Measurements from ENCODE around the gene SSBP3.

Gene SSBP3

GRCh38 chr1:54298284-54299033 is 107.7 kb downstream of the SSBP3 start:
- peak; percentile 38; the same call in 2 of the 3 replicates for ATAC-seq
- TF ChIP-seq CREB5 (CRISPR knock-in tag; IDR thresholded peaks at IDR 0.05; ENCODE audit: low read depth) (no peak), CSDC2 (CRISPR knock-in tag; IDR thresholded peaks at IDR 0.05) (no peak), RARB (CRISPR knock-in tag; IDR thresholded peaks at IDR 0.05) (no peak), ZNF70 (CRISPR knock-in tag; IDR thresholded peaks at IDR 0.05) (no peak), PPARA (CRISPR knock-in tag; IDR thresholded peaks at IDR 0.05; ENCODE audit: borderline replicate concordance) (no peak), GLIS3 (CRISPR knock-in tag; IDR thresholded peaks at IDR 0.05) (no peak), ISL1 (CRISPR knock-in tag; IDR thresholded peaks at IDR 0.05) (no peak), ZNF565 (CRISPR knock-in tag; conservative IDR thresholded peaks at IDR 0.05; ENCODE audit: low read depth) (no peak), ZNF8 (CRISPR knock-in tag; IDR thresholded peaks at IDR 0.05) (no peak), TOX (CRISPR knock-in tag; IDR thresholded peaks at IDR 0.05; ENCODE audit: borderline replicate concordance) (no peak), ARNTL (CRISPR knock-in tag; IDR thresholded peaks at IDR 0.05; ENCODE audit: borderline replicate concordance, low read depth) (no peak), TSHZ2 (CRISPR knock-in tag; IDR thresholded peaks at IDR 0.05) (no peak), ESRRG (CRISPR knock-in tag; IDR thresholded peaks at IDR 0.05) (no peak), PATZ1 (CRISPR knock-in tag; IDR thresholded peaks at IDR 0.05; ENCODE audit: borderline replicate concordance) (no peak), SNAI2 (CRISPR knock-in tag; IDR thresholded peaks at IDR 0.05) (no peak), ZC3H10 (CRISPR knock-in tag; IDR thresholded peaks at IDR 0.05) (no peak), OSR1 (CRISPR knock-in tag; IDR thresholded peaks at IDR 0.05) (no peak)

- TF ChIP-seq TSHZ2 (CRISPR knock-in tag; IDR thresholded peaks at IDR 0.05) (peak; percentile 34; the same call in 1 of the 2 replicates), ZFP3 (CRISPR knock-in tag; IDR thresholded peaks at IDR 0.05) (no peak), TCF4 (CRISPR knock-in tag; IDR thresholded peaks at IDR 0.05; ENCODE audit: borderline replicate concordance) (peak; percentile 64; the same call in 1 of the 2 replicates)
- peak; percentile 30; the same call in 2 of the 3 replicates for ATAC-seq
These were observed 108.5 kb downstream of the SSBP3 start for GRCh38 chr1:54297596-54298283.

GRCh38 chr1:54296666-54297065 is 109.5 kb downstream of the SSBP3 start:
- ATAC-seq: no peak
- TF ChIP-seq TCF4 (CRISPR knock-in tag; IDR thresholded peaks at IDR 0.05; ENCODE audit: borderline replicate concordance) (no peak), BACH2 (CRISPR knock-in tag; IDR thresholded peaks at IDR 0.05; ENCODE audit: borderline replicate concordance) (no peak), CSDC2 (CRISPR knock-in tag; IDR thresholded peaks at IDR 0.05) (no peak), ZNF565 (CRISPR knock-in tag; conservative IDR thresholded peaks at IDR 0.05; ENCODE audit: low read depth) (no peak), ZNF70 (CRISPR knock-in tag; IDR thresholded peaks at IDR 0.05) (no peak), ZFP3 (CRISPR knock-in tag; IDR thresholded peaks at IDR 0.05) (no peak), ZNF8 (CRISPR knock-in tag; IDR thresholded peaks at IDR 0.05) (no peak), OSR1 (CRISPR knock-in tag; IDR thresholded peaks at IDR 0.05) (no peak), RARB (CRISPR knock-in tag; IDR thresholded peaks at IDR 0.05) (no peak), ISL1 (CRISPR knock-in tag; IDR thresholded peaks at IDR 0.05) (no peak), TOX (CRISPR knock-in tag; IDR thresholded peaks at IDR 0.05; ENCODE audit: borderline replicate concordance) (no peak), ARNTL (CRISPR knock-in tag; IDR thresholded peaks at IDR 0.05; ENCODE audit: borderline replicate concordance, low read depth) (no peak), POU6F1 (CRISPR knock-in tag; IDR thresholded peaks at IDR 0.05; ENCODE audit: borderline replicate concordance, low read depth) (no peak), ZC3H10 (CRISPR knock-in tag; IDR thresholded peaks at IDR 0.05) (no peak), ZFP30 (CRISPR knock-in tag; IDR thresholded peaks at IDR 0.05) (no peak), PATZ1 (CRISPR knock-in tag; IDR thresholded peaks at IDR 0.05; ENCODE audit: borderline replicate concordance) (no peak)

Data from SK-N-SH treated with all-trans-retinoic acid at 6 μM for 48 hours (cell line).